CD8-positive, alpha-beta memory T cell (primary cell): ENCODE data around the gene UNC93B1. TPM values are rescaled to one million over a fixed set of nuclear protein-coding genes. Genes with fewer than 3 reads are reported as not detected.

Experiments
- CTCF ChIA-PET: fragments of 350-600 bp; sonication (Branson Sonifier 250); formaldehyde crosslinking; loops from one replicate; lab custom pipeline; 2021; ENCODE audit warnings: antibody characterized with exemption; lab: Charles Lee
- POLR2A ChIA-PET: fragments of 350-600 bp; sonication (Branson Sonifier 250); formaldehyde crosslinking; loops from one replicate; lab custom pipeline; 2021; ENCODE audit warnings: antibody characterized with exemption; lab: Charles Lee
- DNase-seq, 5 donors: peaks; one replicate each; pipeline versions ENCODE4 v3.0.0 to v3.0.0-alpha.2; 2020 to 2022; ENCODE audit warnings: mixed read lengths in 1 of 5
- H3K27ac ChIP-seq: one replicate; pipeline ENCODE4 v1.7.0; 2013; ENCODE audit warnings: low read depth, mild to moderate bottlenecking, low read length, moderate library complexity
- H3K27me3 ChIP-seq: 2 replicates; pipeline ENCODE4 v1.7.0; 2013; ENCODE audit warnings: low read length, mild to moderate bottlenecking; ENCODE audit not compliant: insufficient read depth, poor library complexity, severe bottlenecking
- H3K36me3 ChIP-seq: 2 replicates; pipeline ENCODE4 v1.7.0; 2013; ENCODE audit warnings: mild to moderate bottlenecking, low read length, moderate library complexity; ENCODE audit not compliant: insufficient read depth
- H3K4me1 ChIP-seq: 2 replicates; pipeline ENCODE4 v1.7.0; 2013; ENCODE audit warnings: mild to moderate bottlenecking, low read length, moderate library complexity; ENCODE audit not compliant: insufficient read depth
- H3K4me3 ChIP-seq: 2 replicates; pipeline ENCODE4 v1.7.0; 2013; ENCODE audit warnings: mild to moderate bottlenecking, low read length
- H3K9me3 ChIP-seq: 2 replicates; pipeline ENCODE4 v1.7.0; 2013; ENCODE audit warnings: mild to moderate bottlenecking, low read length
- H3K27ac Mint-ChIP-seq, 8 donors: one replicate each; pipeline ENCODE4 v1.8.0; 2020 to 2021; ENCODE audit warnings: mixed read lengths in 8 of 8, mild to moderate bottlenecking in 6 of 8, inconsistent platforms in 3 of 8, moderate library complexity in 3 of 8
- H3K27me3 Mint-ChIP-seq, 2 donors: one replicate each; pipeline ENCODE4 v1.8.0; 2020 to 2021; ENCODE audit warnings: mixed read lengths in 2 of 2, mild to moderate bottlenecking in 1 of 2, moderate library complexity in 1 of 2
- H3K36me3 Mint-ChIP-seq, 3 donors: one replicate each; pipeline ENCODE4 v1.8.0; 2020 to 2021; ENCODE audit warnings: mixed read lengths in 3 of 3, inconsistent platforms in 1 of 3, mild to moderate bottlenecking in 1 of 3
- H3K4me1 Mint-ChIP-seq, 3 donors: one replicate each; pipeline ENCODE4 v1.8.0; 2020 to 2021; ENCODE audit warnings: mixed read lengths in 3 of 3, inconsistent platforms in 1 of 3, mild to moderate bottlenecking in 1 of 3
- H3K4me3 Mint-ChIP-seq, 7 donors: one replicate each; pipeline ENCODE4 v1.8.0; 2020 to 2021; ENCODE audit warnings: mixed read lengths in 7 of 7, mild to moderate bottlenecking in 6 of 7, moderate library complexity in 4 of 7, inconsistent platforms in 2 of 7
- H3K9me3 Mint-ChIP-seq, 5 donors: one replicate each; pipeline ENCODE4 v1.8.0; 2020 to 2022; ENCODE audit warnings: mixed read lengths in 5 of 5, mild to moderate bottlenecking in 3 of 5, moderate library complexity in 2 of 5, inconsistent platforms in 1 of 5
- polyA plus RNA-seq: library from polyadenylated mRNA; unstranded; fragments of 300-500 nt; fragmentation: Illumina TruSeq; gene quantifications from one replicate; pipeline ENCODE4 v1.2.3, GENCODE V29; 2021
- total RNA-seq, 2 experiments: library from RNA; stranded (reverse); gene quantifications; one replicate each; pipeline ENCODE4 v1.2.3, GENCODE V29; 2021

The UNC93B1 gene
- total and polyA plus RNA-seq, 3 experiments from 2014 or later, result 9.8 to 26.5 (median 11.1) TPM

- CTCF ChIA-PET, result no interaction called here
- Histone ChIP-seq H3K4me1 (peaks cover 34% of the 10 kb centered on the region), H3K27me3 (no peaks in the 10 kb centered on the region), H3K4me3 (no peak overlapping the region), H3K36me3 (no peaks in the 10 kb centered on the region), H3K27ac (peak overlapping the region; percentile 61), H3K9me3 (no peaks in the 10 kb centered on the region)
- Mint-ChIP-seq H3K4me1 (peaks cover 12 to 27% (median 15%) of the 10 kb centered on the region in 3 donors), H3K27ac (peak overlapping the region in 3 of 8 donors; percentile 52 to 72 (median 56)), H3K4me3 (peak overlapping the region in 1 of 7 donors; percentile 54), H3K27me3 (no peaks in the 10 kb centered on the region), H3K9me3 (no peaks in the 10 kb centered on the region), H3K36me3 (peaks cover 0 to 38% (median 0%) of the 10 kb centered on the region in 3 donors)
- peak in 1 of 5 donors; percentile 43 for DNase-seq
- POLR2A ChIA-PET, result interaction anchor here (2.5 kb wide), 1 partner anchor 12 kb away, joined by 7 read pairs; the partner anchor contains the start of gene NDUFS8
Measured at GRCh38 chr11:68042219-68043028, 38.5 kb upstream of the UNC93B1 start.

- H3K27ac Mint-ChIP-seq, result peak overlapping the region; percentile 51 to 87 (median 70)
- POLR2A ChIA-PET, result interaction anchor here (2.5 kb wide), 1 partner anchor 11 kb away, joined by 7 read pairs; the partner anchor contains the start of gene NDUFS8
- no peaks in the 10 kb centered on the region for H3K27me3 Mint-ChIP-seq
- H3K9me3 ChIP-seq, result no peaks in the 10 kb centered on the region
- peak in 1 of 5 donors; percentile 33 for DNase-seq
- peaks cover 0 to 37% (median 0%) of the 10 kb centered on the region in 3 donors for H3K36me3 Mint-ChIP-seq
- peak overlapping the region; percentile 92 for H3K27ac ChIP-seq
- H3K4me3 Mint-ChIP-seq, result peak overlapping the region; percentile 19 to 69 (median 54)
- H3K4me1 ChIP-seq, result peaks cover 41% of the 10 kb centered on the region
- CTCF ChIA-PET, result no interaction called here
- H3K36me3 ChIP-seq, result no peaks in the 10 kb centered on the region
- no peaks in the 10 kb centered on the region for H3K27me3 ChIP-seq
- H3K4me1 Mint-ChIP-seq, result peaks cover 19 to 34% (median 22%) of the 10 kb centered on the region in 3 donors
- no peak overlapping the region for H3K4me3 ChIP-seq
- no peaks in the 10 kb centered on the region for H3K9me3 Mint-ChIP-seq
Measured at GRCh38 chr11:68041617-68042218, 37.8 kb upstream of the UNC93B1 start.

DNA sequence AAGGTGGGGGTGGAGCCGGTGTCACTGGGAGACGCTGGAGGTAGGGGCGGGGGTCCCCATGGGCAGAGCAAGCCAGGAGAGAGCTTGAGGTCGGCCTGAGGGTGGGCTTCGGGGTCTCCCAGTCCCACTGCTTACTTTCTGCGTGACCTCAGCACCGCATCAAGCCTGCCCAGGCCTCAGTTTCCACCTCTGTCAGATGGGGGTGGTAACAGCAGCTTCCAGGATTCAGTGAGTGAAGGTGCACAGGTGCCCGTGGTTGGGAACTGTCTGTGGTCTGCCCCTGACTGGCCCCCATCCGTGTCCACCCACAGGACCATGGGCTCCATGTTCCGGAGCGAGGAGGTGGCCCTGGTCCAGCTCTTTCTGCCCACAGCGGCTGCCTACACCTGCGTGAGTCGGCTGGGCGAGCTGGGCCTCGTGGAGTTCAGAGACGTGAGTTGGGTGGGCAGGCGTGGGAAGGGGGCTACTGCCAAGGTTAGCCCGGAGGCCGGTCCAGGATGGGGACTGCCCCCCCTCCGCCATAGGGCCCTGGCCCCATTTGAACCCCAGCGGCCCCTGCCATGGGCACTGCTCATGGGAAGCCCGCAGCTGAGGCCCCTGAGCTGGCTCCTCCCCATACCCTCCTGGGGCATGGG lies 37.2 kb upstream of the UNC93B1 start:
- Mint-ChIP-seq H3K9me3 (no peaks in the 10 kb centered on the region), H3K4me1 (peaks cover 21 to 40% (median 25%) of the 10 kb centered on the region in 3 donors), H3K4me3 (peak overlapping the region; percentile 88 to 98 (median 92)), H3K27me3 (no peaks in the 10 kb centered on the region), H3K27ac (peak overlapping the region; percentile 90 to 98 (median 95)), H3K36me3 (peaks cover 0 to 32% (median 0%) of the 10 kb centered on the region in 3 donors)
- no peaks in the 10 kb centered on the region for H3K27me3 ChIP-seq
- H3K9me3 ChIP-seq, result no peaks in the 10 kb centered on the region
- no peaks in the 10 kb centered on the region for H3K36me3 ChIP-seq
- CTCF ChIA-PET, result no interaction called here
- peak in 1 of 5 donors; percentile 48 for DNase-seq
- POLR2A ChIA-PET, result interaction anchor here (0.6 to 2.5 kb wide), 3 partner anchors 10 to 13 kb away, joined by 3 to 7 read pairs (median 4); partner anchors contain the start of gene NDUFS8
- H3K4me1 ChIP-seq, result peaks cover 47% of the 10 kb centered on the region
- peak overlapping the region; percentile 92 for H3K27ac ChIP-seq
- peak overlapping the region; percentile 71 for H3K4me3 ChIP-seq

- peak overlapping the region; percentile 71 for H3K4me3 ChIP-seq
- H3K27ac Mint-ChIP-seq, result peak overlapping the region; percentile 90 to 98 (median 95)
- no peaks in the 10 kb centered on the region for H3K36me3 ChIP-seq
- peak overlapping the region; percentile 88 to 98 (median 92) for H3K4me3 Mint-ChIP-seq
- H3K4me1 ChIP-seq, result peaks cover 47% of the 10 kb centered on the region
- peaks cover 21 to 40% (median 25%) of the 10 kb centered on the region in 3 donors for H3K4me1 Mint-ChIP-seq
- peaks cover 0 to 29% (median 0%) of the 10 kb centered on the region in 3 donors for H3K36me3 Mint-ChIP-seq
- ChIA-PET POLR2A (interaction anchor here (0.6 to 2.5 kb wide), 4 partner anchors 10 to 801 kb away, joined by 3 to 7 read pairs (median 4); partner anchors contain the start of gene NDUFS8), CTCF (no interaction called here)
- H3K27ac ChIP-seq, result peak overlapping the region; percentile 92
- H3K27me3 Mint-ChIP-seq, result no peaks in the 10 kb centered on the region
- no peaks in the 10 kb centered on the region for H3K27me3 ChIP-seq
- no peaks in the 10 kb centered on the region for H3K9me3 Mint-ChIP-seq
- peak in 4 of 5 donors; percentile 25 to 70 (median 59) for DNase-seq
- no peaks in the 10 kb centered on the region for H3K9me3 ChIP-seq
Measured at GRCh38 chr11:68040101-68040956, 36.4 kb upstream of the UNC93B1 start.

- Histone ChIP-seq H3K4me1 (peaks cover 47% of the 10 kb centered on the region), H3K36me3 (no peaks in the 10 kb centered on the region), H3K9me3 (no peaks in the 10 kb centered on the region), H3K4me3 (peak overlapping the region; percentile 71), H3K27ac (peak overlapping the region; percentile 92), H3K27me3 (no peaks in the 10 kb centered on the region)
- DNase-seq, result peak in 1 of 5 donors; percentile 50
- Mint-ChIP-seq H3K27ac (peak overlapping the region; percentile 90 to 98 (median 95)), H3K9me3 (no peaks in the 10 kb centered on the region), H3K4me1 (peaks cover 21 to 40% (median 25%) of the 10 kb centered on the region in 3 donors), H3K36me3 (peaks cover 0 to 27% (median 0%) of the 10 kb centered on the region in 3 donors), H3K4me3 (peak overlapping the region; percentile 88 to 98 (median 92)), H3K27me3 (no peaks in the 10 kb centered on the region)
- CTCF ChIA-PET, result no interaction called here
- POLR2A ChIA-PET, result interaction anchor here (1.0 to 2.5 kb wide), 4 partner anchors 9 to 801 kb away, joined by 3 to 7 read pairs (median 4); partner anchors contain the start of genes NDUFS8 and UNC93B1
Measured at GRCh38 chr11:68039526-68040086, 35.7 kb upstream of the UNC93B1 start.

GRCh38 chr11:68038718-68039525 lies 35.0 kb upstream of the UNC93B1 start, which contains the start of gene TCIRG1:
Gene TCIRG1, plus strand, starts transcription at chr11:68039025. Its CDS starts 2,247 bp downstream, at chr11:68041272.
- H3K4me3 ChIP-seq, result peak within 1 kb of the TSS; percentile 71
- Mint-ChIP-seq H3K4me1 (peaks cover 21 to 40% (median 25%) of the 10 kb centered on the region in 3 donors), H3K27me3 (no peaks in the 10 kb centered on the region), H3K4me3 (peak within 1 kb of the TSS; percentile 88 to 98 (median 92)), H3K36me3 (peaks cover 0 to 24% (median 0%) of the 10 kb centered on the region in 3 donors), H3K9me3 (no peaks in the 10 kb centered on the region), H3K27ac (peak within 1 kb of the TSS; percentile 90 to 98 (median 95))
- DNase-seq, result peak; percentile 42 to 64 (median 48)
- CTCF ChIA-PET, result interaction anchor here (1.5 to 1.9 kb wide), 2 partner anchors 29 to 45 kb away, joined by 4 to 6 read pairs; partner anchors contain the start of gene ALDH3B1
- H3K4me1 ChIP-seq, result peaks cover 47% of the 10 kb centered on the region
- no peaks in the 10 kb centered on the region for H3K27me3 ChIP-seq
- H3K9me3 ChIP-seq, result no peaks in the 10 kb centered on the region
- peaks cover 4% of the 10 kb centered on the region for H3K36me3 ChIP-seq
- POLR2A ChIA-PET, result interaction anchor here (1.0 to 1.6 kb wide), 3 partner anchors 12 to 800 kb away, joined by 3 to 4 read pairs (median 4); partner anchors contain the start of gene UNC93B1
- H3K27ac ChIP-seq, result peak within 1 kb of the TSS; percentile 92
